Fibroblast of skin of abdomen (primary cell): ENCODE results near the gene MAP7.
"Not testable (repeated sequence)": the region's sequence is repeated elsewhere in the genome, so short reads cannot be mapped to it uniquely, and the experiment has no call there.

Source experiments
- DNase-seq: peaks from one replicate; pipeline ENCODE4 v3.0.0-alpha.2; 2013

MAP7 gene

GRCh38 chr6:136465766-136466303, 84.4 kb downstream of the MAP7 start:
- no peak for DNase-seq

GRCh38 chr6:136464874-136465273, 85.3 kb downstream of the MAP7 start:
- DNase-seq = no peak

- DNase-seq = no peak
Observed at GRCh38 chr6:136464148-136464547, 86.1 kb downstream of the MAP7 start.

GRCh38 chr6:136463743-136464142, 86.5 kb downstream of the MAP7 start:
- DNase-seq = no peak

- DNase-seq = peak; percentile 68
Observed at GRCh38 chr6:136446579-136447187, 103.5 kb downstream of the MAP7 start.

- no peak for DNase-seq
Observed at GRCh38 chr6:136446145-136446544, 104.1 kb downstream of the MAP7 start.

GRCh38 chr6:136445063-136445462, 105.2 kb downstream of the MAP7 start:
- DNase-seq = no peak

GRCh38 chr6:136440203-136440602, 110.0 kb downstream of the MAP7 start:
- no peak for DNase-seq

- no peak for DNase-seq
Observed at GRCh38 chr6:136439514-136440190, 110.6 kb downstream of the MAP7 start.

GRCh38 chr6:136438441-136438840, 111.8 kb downstream of the MAP7 start:
- no peak for DNase-seq

GRCh38 chr6:136437246-136437645, 113.0 kb downstream of the MAP7 start:
- no peak for DNase-seq

GRCh38 chr6:136435101-136435500, 115.1 kb downstream of the MAP7 start:
- no peak for DNase-seq

- DNase-seq = not testable (repeated sequence)
Observed at GRCh38 chr6:136431306-136431705, 118.9 kb downstream of the MAP7 start.

GRCh38 chr6:136429264-136430065, 120.8 kb downstream of the MAP7 start:
- DNase-seq = no peak

GRCh38 chr6:136427378-136427717, 122.9 kb downstream of the MAP7 start:
- no peak for DNase-seq

GRCh38 chr6:136426627-136427377, 123.4 kb downstream of the MAP7 start:
- DNase-seq = no peak

GRCh38 chr6:136425793-136426192, 124.4 kb downstream of the MAP7 start:
- no peak for DNase-seq

- no peak for DNase-seq
Observed at GRCh38 chr6:136424901-136425300, 125.3 kb downstream of the MAP7 start.

GRCh38 chr6:136424450-136424849, 125.8 kb downstream of the MAP7 start:
- no peak for DNase-seq

- DNase-seq = no peak
Observed at GRCh38 chr6:136421537-136422158, 128.6 kb downstream of the MAP7 start.

GRCh38 chr6:136420853-136421252, 129.4 kb downstream of the MAP7 start:
- no peak for DNase-seq

GRCh38 chr6:136415351-136416007, 134.7 kb downstream of the MAP7 start:
- no peak for DNase-seq
